Progenitor cell of endocrine pancreas (in vitro differentiated cells): ENCODE data around the gene KCNJ13. TPM values are rescaled to one million over a fixed set of nuclear protein-coding genes. Genes with fewer than 3 reads are reported as not detected.
A peak's percentile ranks its signal among the peaks of the same experiment; 100 is the strongest.

Source experiments
- DNase-seq: peaks from one replicate; pipeline ENCODE4 v3.0.0; 2021; ENCODE audit warnings: low spot score; ENCODE audit not compliant: unreplicated experiment
- H3K27ac Mint-ChIP-seq: 2 replicates; pipeline ENCODE4 v1.8.0; 2021; ENCODE audit warnings: mild to moderate bottlenecking, moderate library complexity, mixed read lengths
- H3K27me3 Mint-ChIP-seq: 2 replicates; pipeline ENCODE4 v1.8.0; 2021; ENCODE audit warnings: mixed read lengths
- H3K36me3 Mint-ChIP-seq: 2 replicates; pipeline ENCODE4 v1.8.0; 2022; ENCODE audit warnings: mixed read lengths; ENCODE audit not compliant: insufficient read depth
- H3K4me1 Mint-ChIP-seq: 2 replicates; pipeline ENCODE4 v1.8.0; 2021; ENCODE audit warnings: low read depth, mixed read lengths
- H3K4me3 Mint-ChIP-seq: 2 replicates; pipeline ENCODE4 v1.8.0; 2021; ENCODE audit warnings: low read depth, mild to moderate bottlenecking, moderate library complexity, mixed read lengths
- H3K9me3 Mint-ChIP-seq: 2 replicates; pipeline ENCODE4 v1.8.0; 2021; ENCODE audit warnings: low read depth, mixed read lengths
- total RNA-seq: library from RNA; stranded (reverse); gene quantifications from 2 replicates; pipeline ENCODE4 v1.2.1, GENCODE V29; 2021
- TF ChIP-seq, protein P1 (sequence below): fragments of 200-600 bp; sonication (generic); IDR thresholded peaks from one replicate; pipeline ENCODE4 v1.5.0; 2021; ENCODE audit warnings: antibody characterized with exemption, mild to moderate bottlenecking; ENCODE audit not compliant: unreplicated experiment

KCNJ13 gene
- total RNA-seq, 1 donor from 2014 or later: 0.89 TPM

DNA sequence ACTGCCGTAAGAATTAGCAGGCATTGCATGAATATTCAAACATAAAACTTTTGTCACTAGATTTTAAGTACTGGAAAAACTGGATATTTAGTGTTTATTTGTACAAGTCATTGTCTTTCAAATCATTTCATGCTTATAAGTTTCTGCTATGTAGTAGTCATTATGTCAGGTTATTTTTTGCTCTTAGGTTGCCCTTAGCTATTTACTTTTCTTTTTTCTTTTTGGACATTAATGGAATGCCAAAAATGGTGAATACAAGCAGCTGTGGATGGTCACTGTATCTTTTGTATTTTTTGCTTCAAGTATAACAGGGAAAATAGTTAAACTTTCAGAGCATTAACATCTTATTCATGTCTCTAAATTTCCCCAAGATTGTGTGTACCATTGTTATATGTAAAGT is 18.6 kb upstream of the KCNJ13 start:
- peaks cover 33% of the 10 kb centered on the region for H3K36me3 Mint-ChIP-seq
- no peak overlapping the region for H3K27ac Mint-ChIP-seq
- no peak overlapping the region for H3K4me3 Mint-ChIP-seq
- no peak for DNase-seq
- no peaks in the 10 kb centered on the region for H3K27me3 Mint-ChIP-seq
- no peaks in the 10 kb centered on the region for H3K4me1 Mint-ChIP-seq
- H3K9me3 Mint-ChIP-seq: no peaks in the 10 kb centered on the region
- TF ChIP-seq, protein P1, sequence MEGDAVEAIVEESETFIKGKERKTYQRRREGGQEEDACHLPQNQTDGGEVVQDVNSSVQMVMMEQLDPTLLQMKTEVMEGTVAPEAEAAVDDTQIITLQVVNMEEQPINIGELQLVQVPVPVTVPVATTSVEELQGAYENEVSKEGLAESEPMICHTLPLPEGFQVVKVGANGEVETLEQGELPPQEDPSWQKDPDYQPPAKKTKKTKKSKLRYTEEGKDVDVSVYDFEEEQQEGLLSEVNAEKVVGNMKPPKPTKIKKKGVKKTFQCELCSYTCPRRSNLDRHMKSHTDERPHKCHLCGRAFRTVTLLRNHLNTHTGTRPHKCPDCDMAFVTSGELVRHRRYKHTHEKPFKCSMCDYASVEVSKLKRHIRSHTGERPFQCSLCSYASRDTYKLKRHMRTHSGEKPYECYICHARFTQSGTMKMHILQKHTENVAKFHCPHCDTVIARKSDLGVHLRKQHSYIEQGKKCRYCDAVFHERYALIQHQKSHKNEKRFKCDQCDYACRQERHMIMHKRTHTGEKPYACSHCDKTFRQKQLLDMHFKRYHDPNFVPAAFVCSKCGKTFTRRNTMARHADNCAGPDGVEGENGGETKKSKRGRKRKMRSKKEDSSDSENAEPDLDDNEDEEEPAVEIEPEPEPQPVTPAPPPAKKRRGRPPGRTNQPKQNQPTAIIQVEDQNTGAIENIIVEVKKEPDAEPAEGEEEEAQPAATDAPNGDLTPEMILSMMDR: no peak

DNA sequence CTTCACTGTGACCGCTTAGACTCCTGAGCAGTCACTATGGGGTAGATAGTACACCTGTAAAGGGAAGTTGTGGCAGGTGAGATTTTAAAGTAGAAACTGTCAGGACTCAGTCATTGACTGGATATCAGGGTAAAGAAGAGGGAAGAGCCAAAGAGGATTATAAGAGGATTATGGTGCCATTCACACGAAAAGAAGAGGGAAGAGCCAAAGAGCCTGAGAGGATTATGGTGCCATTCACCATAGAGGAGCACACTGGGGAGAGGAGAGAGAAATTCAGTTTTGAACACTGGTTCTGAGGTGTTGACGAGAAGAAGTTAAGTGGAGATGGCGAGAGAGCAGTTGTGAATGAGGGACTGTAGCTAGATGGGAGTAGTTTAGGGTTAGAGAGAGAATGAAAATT is 16.9 kb upstream of the KCNJ13 start:
- Mint-ChIP-seq H3K27me3 (no peaks in the 10 kb centered on the region), H3K4me1 (no peaks in the 10 kb centered on the region), H3K36me3 (peaks cover 30% of the 10 kb centered on the region), H3K4me3 (no peak overlapping the region), H3K27ac (no peak overlapping the region), H3K9me3 (no peaks in the 10 kb centered on the region)
- TF ChIP-seq, protein P1: no peak
- DNase-seq: no peak

DNA sequence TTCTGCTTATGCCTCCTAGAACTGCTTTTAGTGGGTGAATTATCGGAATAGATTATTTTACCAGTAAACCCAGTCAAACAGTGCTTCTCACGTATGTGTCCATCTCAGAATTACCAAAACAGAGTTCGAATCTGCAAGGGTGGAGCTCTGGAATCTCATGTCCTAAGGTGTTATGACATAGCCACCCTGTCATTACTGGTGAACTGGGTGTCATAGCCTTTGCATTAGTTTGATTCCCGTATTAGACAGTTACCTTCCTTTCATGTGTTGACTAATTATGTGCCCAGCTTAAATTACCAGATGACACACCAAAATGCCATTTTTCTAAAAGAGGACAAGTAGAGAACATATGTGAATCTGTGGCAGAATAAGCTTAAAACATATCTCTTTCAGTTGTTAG is 15.2 kb upstream of the KCNJ13 start:
- Mint-ChIP-seq H3K27ac (no peak overlapping the region), H3K4me3 (no peak overlapping the region), H3K4me1 (no peaks in the 10 kb centered on the region), H3K27me3 (no peaks in the 10 kb centered on the region), H3K9me3 (no peaks in the 10 kb centered on the region), H3K36me3 (peaks cover 28% of the 10 kb centered on the region)
- TF ChIP-seq, protein P1: no peak
- DNase-seq: no peak

DNA sequence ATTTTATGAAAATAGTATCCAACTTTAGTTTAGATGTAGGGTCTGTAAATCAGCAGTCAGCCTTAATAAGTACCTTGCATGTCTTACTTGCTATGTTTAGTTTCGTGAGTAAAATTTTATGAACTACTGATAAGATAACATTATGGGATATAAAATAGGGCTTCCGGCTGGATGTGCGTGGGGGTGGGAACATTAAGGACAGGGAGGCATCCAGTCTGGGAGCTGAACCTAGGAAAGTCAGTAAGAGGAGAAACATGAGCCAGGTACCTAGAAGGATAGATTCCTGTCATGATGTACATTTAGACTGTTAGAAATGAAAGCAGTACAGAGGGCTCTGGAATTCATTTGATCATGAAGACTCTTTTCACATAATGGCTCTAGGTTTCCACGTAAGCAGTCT is 12.7 kb upstream of the KCNJ13 start:
- no peak for DNase-seq
- Mint-ChIP-seq H3K27me3 (no peaks in the 10 kb centered on the region), H3K4me1 (no peaks in the 10 kb centered on the region), H3K4me3 (no peak overlapping the region), H3K27ac (peak overlapping the region; percentile 29), H3K36me3 (peaks cover 26% of the 10 kb centered on the region), H3K9me3 (no peaks in the 10 kb centered on the region)
- TF ChIP-seq, protein P1: no peak

DNA sequence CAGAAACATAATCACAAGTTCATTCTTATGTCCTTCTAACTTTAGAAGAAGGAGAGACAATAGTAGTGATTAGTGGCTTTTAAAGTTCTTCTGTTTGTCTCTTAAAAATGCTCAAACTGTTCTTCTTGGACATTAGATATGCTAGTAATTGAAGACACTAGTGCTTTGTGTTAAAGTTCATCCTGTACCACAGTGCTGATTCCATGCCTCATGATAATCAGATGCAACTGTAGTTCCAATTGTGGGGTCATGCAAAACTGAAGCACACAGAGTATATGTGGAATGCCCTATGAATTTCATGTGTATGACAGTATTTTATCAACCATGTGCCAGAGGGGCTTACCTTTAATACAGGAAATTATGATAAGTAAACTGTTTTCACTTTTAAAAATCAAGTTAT is 11.4 kb upstream of the KCNJ13 start:
- H3K36me3 Mint-ChIP-seq: peaks cover 32% of the 10 kb centered on the region
- H3K4me1 Mint-ChIP-seq: no peaks in the 10 kb centered on the region
- H3K27ac Mint-ChIP-seq: no peak overlapping the region
- no peaks in the 10 kb centered on the region for H3K9me3 Mint-ChIP-seq
- DNase-seq: no peak
- TF ChIP-seq, protein P1: no peak
- no peak overlapping the region for H3K4me3 Mint-ChIP-seq
- H3K27me3 Mint-ChIP-seq: no peaks in the 10 kb centered on the region

DNA sequence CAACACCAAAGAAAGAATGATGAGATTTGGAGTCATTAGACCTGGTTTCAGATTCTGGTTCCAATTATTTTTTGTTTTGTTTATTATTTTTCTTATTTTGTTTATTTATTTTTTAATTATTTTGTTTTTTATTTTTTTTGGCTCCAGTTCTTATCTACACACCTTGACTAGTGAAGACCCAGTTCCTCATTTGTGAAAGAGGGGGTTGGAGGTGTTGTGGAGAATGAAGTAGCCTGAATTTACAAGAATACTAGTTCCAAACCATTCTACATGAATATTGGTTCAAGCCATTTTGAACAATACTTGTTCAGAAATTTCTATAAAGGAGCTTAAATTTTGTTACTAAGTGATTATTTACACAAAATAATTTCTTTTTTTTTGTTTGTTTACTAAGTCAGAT is 6.9 kb upstream of the KCNJ13 start:
- no peaks in the 10 kb centered on the region for H3K9me3 Mint-ChIP-seq
- no peak overlapping the region for H3K27ac Mint-ChIP-seq
- no peaks in the 10 kb centered on the region for H3K27me3 Mint-ChIP-seq
- H3K36me3 Mint-ChIP-seq: peaks cover 23% of the 10 kb centered on the region
- TF ChIP-seq, protein P1: no peak
- DNase-seq: no peak
- H3K4me1 Mint-ChIP-seq: peaks cover 14% of the 10 kb centered on the region
- H3K4me3 Mint-ChIP-seq: no peak overlapping the region
